Keratinocyte (primary cell): ENCODE data around the gene UBE2C.

Source experiments
- EZH2 ChIP-seq: IDR thresholded peaks from one replicate; pipeline ENCODE4 v1.6.1; 2012; ENCODE audit warnings: inconsistent platforms, mild to moderate bottlenecking, low read length, moderate library complexity
- TF ChIP-seq, protein P1 (sequence below), 3 experiments: IDR thresholded peaks in 1 of 3; conservative IDR thresholded peaks in 1 of 3; optimal IDR thresholded peaks in 1 of 3; 2 replicates in 2 of 3; 3 replicates in 1 of 3; pipeline versions ENCODE3 to v1.5.1; 2011; ENCODE audit warnings: low read length in 3 of 3, mild to moderate bottlenecking in 3 of 3, moderate library complexity in 2 of 3, control low read depth in 1 of 3, inconsistent platforms in 1 of 3; ENCODE audit not compliant: insufficient read depth in 2 of 3; ENCODE audit errors: extremely low read depth in 1 of 3

- TF ChIP-seq EZH2: no peak
- TF ChIP-seq, protein P1, sequence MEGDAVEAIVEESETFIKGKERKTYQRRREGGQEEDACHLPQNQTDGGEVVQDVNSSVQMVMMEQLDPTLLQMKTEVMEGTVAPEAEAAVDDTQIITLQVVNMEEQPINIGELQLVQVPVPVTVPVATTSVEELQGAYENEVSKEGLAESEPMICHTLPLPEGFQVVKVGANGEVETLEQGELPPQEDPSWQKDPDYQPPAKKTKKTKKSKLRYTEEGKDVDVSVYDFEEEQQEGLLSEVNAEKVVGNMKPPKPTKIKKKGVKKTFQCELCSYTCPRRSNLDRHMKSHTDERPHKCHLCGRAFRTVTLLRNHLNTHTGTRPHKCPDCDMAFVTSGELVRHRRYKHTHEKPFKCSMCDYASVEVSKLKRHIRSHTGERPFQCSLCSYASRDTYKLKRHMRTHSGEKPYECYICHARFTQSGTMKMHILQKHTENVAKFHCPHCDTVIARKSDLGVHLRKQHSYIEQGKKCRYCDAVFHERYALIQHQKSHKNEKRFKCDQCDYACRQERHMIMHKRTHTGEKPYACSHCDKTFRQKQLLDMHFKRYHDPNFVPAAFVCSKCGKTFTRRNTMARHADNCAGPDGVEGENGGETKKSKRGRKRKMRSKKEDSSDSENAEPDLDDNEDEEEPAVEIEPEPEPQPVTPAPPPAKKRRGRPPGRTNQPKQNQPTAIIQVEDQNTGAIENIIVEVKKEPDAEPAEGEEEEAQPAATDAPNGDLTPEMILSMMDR (optimal IDR thresholded peaks at IDR 0.05 in 1 of 3, IDR thresholded peaks at IDR 0.05 in 1 of 3, conservative IDR thresholded peaks at IDR 0.05 in 1 of 3; ENCODE audit: extremely low read depth in 1 of 3, insufficient read depth in 2 of 3, low read length in 3 of 3): peak; percentile 83 to 85 (median 84)
Observed at GRCh38 chr20:45798935-45799642, 13.4 kb upstream of the UBE2C start.
